ENCODE data around the gene ZNF234.
"Not testable (repeated sequence)": the region's sequence is repeated elsewhere in the genome, so short reads cannot be mapped to it uniquely, and the experiment has no call there.

ZNF234 gene

DNA sequence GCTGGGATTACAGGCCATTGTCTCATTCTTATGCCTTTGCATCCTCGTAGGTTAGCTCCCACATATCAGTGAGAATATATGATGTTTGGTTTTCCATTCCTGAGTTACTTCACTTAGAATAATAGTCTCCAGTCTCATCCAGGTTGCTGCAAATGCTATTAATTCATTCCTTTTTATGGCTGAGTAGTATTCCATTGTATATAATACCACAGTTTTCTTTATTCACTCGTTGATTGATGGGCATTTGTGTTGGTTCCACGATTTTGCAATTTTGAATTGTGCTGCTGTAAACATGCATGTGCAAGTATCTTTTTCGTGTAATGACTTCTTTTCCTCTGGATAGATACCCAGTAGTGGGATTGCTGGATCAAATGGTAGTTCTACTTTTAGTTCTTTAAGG, 20.2 kb upstream of the ZNF234 start:
- H3K4me3 ChIP-seq (ENCODE audit: insufficient read depth, low read depth, low read length); H3K9me3 ChIP-seq (ENCODE audit: control insufficient read depth, low read length); H3K27me3 ChIP-seq (ENCODE audit: control insufficient read depth, insufficient read depth, low read length, poor library complexity, severe bottlenecking); H3K4me1 ChIP-seq (ENCODE audit: control insufficient read depth, insufficient read depth, low read length); H3K36me3 ChIP-seq (ENCODE audit: control insufficient read depth, insufficient read depth, low read length); H3K27ac ChIP-seq (ENCODE audit: insufficient read depth, low read depth, low read length, poor library complexity, severe bottlenecking): not testable (repeated sequence)
- WGBS, 2 experiments: 91 to 95% methylated on average over 4 of the region's 4 CpGs

DNA sequence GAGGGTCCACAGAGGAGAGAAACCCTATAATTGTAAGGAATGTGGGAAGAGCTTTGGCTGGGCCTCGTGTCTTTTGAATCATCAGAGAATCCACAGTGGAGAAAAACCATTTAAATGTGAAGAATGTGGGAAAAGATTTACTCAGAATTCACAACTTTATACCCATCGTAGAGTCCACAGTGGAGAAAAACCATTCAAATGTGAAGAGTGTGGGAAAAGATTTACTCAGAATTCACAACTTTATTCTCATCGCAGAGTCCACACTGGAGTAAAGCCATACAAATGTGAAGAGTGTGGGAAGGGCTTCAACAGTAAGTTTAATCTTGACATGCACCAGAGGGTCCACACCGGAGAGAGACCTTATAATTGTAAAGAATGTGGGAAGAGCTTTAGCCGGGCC, 9.4 kb upstream of the ZNF234 start:
- Histone ChIP-seq H3K27me3 (ENCODE audit: control insufficient read depth, insufficient read depth, low read length, poor library complexity, severe bottlenecking) (no peaks in the 10 kb centered on the region), H3K4me1 (ENCODE audit: control insufficient read depth, insufficient read depth, low read length) (no peaks in the 10 kb centered on the region), H3K9me3 (ENCODE audit: control insufficient read depth, low read length) (no peaks in the 10 kb centered on the region), H3K4me3 (ENCODE audit: insufficient read depth, low read depth, low read length) (no peak overlapping the region), H3K36me3 (ENCODE audit: control insufficient read depth, insufficient read depth, low read length) (peaks cover 17% of the 10 kb centered on the region), H3K27ac (ENCODE audit: insufficient read depth, low read depth, low read length, poor library complexity, severe bottlenecking) (no peak overlapping the region)
- WGBS, 2 experiments: 90 to 92% methylated on average over 4 to 5 of the region's 5 CpGs

DNA sequence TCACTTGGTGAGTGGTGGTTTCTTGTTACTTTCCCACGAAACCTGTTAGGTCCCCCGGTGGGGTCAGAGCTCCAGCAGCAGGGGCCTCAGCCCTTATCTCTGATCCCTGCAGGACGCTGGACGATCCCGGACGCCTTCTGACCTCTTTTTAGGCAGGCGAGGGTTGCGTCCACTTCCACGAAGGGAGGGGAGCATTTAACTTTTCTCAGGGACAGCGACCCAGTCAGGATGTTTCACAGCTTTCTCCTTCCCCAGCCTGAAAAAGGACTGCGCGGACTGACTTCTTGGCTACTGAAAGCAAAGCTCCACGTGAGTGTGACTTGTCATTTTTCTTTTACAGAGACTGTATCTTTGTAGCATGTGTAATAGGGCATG, 692 bp downstream of the ZNF234 start:
- Histone ChIP-seq H3K4me1 (ENCODE audit: control insufficient read depth, insufficient read depth, low read length) (peaks cover 5% of the 10 kb centered on the region), H3K27ac (ENCODE audit: insufficient read depth, low read depth, low read length, poor library complexity, severe bottlenecking) (no peak overlapping the region), H3K27me3 (ENCODE audit: control insufficient read depth, insufficient read depth, low read length, poor library complexity, severe bottlenecking) (no peaks in the 10 kb centered on the region), H3K36me3 (ENCODE audit: control insufficient read depth, insufficient read depth, low read length) (peaks cover 3% of the 10 kb centered on the region), H3K4me3 (ENCODE audit: insufficient read depth, low read depth, low read length) (peak overlapping the region; percentile 89), H3K9me3 (ENCODE audit: control insufficient read depth, low read length) (no peaks in the 10 kb centered on the region)
- 6 to 11% methylated on average over 11 to 13 of the region's 13 CpGs for WGBS, 2 experiments

DNA sequence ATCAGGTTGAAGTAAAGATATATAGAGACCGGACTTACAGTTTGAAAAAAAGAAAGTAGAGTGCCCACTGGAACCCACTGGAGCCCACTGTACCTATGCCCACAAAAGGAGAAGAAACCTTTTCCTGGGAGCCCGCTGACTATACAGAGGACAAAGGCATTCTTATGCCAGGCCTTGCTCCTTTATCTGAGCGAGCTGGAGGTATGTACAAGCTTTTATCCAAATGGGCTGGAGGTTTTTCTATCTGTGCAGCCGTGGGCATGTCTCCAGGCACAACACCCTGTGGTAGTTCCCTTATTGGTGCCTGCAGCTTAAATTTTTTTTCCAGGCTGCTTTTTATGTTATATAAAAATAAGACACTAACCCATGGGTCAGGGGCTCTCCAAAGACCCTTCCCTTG, 8.4 kb downstream of the ZNF234 start:
- Histone ChIP-seq H3K4me3 (ENCODE audit: insufficient read depth, low read depth, low read length) (no peak overlapping the region), H3K4me1 (ENCODE audit: control insufficient read depth, insufficient read depth, low read length) (no peaks in the 10 kb centered on the region), H3K27me3 (ENCODE audit: control insufficient read depth, insufficient read depth, low read length, poor library complexity, severe bottlenecking) (no peaks in the 10 kb centered on the region), H3K36me3 (ENCODE audit: control insufficient read depth, insufficient read depth, low read length) (peaks cover 28% of the 10 kb centered on the region), H3K9me3 (ENCODE audit: control insufficient read depth, low read length) (no peaks in the 10 kb centered on the region), H3K27ac (ENCODE audit: insufficient read depth, low read depth, low read length, poor library complexity, severe bottlenecking) (no peak overlapping the region)
- 94 to 97% methylated on average over 4 of the region's 4 CpGs for WGBS, 2 experiments

DNA sequence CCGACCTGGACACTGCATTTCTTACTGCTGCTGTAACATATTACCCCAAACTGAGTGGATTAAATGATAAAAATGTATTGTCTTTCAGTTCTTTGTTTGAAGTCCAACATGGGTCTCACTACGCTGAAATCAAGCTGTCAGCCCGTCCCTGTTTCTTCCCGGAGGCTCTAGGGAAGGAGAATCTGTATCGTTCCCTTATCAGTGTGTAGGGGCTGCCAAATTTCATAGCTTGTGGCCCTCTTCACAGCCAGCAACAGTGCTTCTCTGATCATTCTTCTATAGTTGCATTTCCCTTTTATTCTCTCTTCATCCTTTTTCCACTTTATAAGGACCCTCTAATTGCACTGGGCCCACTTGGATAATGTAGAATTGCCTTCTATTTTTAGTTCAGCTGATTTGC, 10.1 kb downstream of the ZNF234 start:
- H3K4me1 ChIP-seq (ENCODE audit: control insufficient read depth, insufficient read depth, low read length): no peaks in the 10 kb centered on the region
- WGBS, 2 experiments: 93 to 95% methylated on average over 5 of the region's 5 CpGs
- H3K27ac ChIP-seq (ENCODE audit: insufficient read depth, low read depth, low read length, poor library complexity, severe bottlenecking): no peak overlapping the region
- no peaks in the 10 kb centered on the region for H3K27me3 ChIP-seq (ENCODE audit: control insufficient read depth, insufficient read depth, low read length, poor library complexity, severe bottlenecking)
- peaks cover 2% of the 10 kb centered on the region for H3K9me3 ChIP-seq (ENCODE audit: control insufficient read depth, low read length)
- peaks cover 32% of the 10 kb centered on the region for H3K36me3 ChIP-seq (ENCODE audit: control insufficient read depth, insufficient read depth, low read length)
- no peak overlapping the region for H3K4me3 ChIP-seq (ENCODE audit: insufficient read depth, low read depth, low read length)

DNA sequence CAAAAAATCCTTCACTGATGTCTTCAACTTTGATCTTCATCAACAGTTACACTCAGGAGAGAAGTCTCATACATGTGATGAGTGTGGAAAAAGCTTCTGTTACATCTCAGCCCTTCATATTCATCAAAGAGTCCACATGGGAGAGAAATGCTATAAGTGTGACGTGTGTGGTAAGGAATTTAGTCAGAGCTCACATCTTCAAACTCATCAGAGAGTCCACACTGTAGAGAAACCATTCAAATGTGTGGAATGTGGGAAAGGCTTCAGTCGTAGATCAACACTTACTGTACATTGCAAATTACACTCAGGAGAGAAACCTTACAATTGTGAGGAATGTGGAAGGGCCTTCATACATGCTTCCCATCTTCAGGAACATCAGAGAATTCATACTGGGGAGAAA, 15.1 kb downstream of the ZNF234 start:
- Histone ChIP-seq H3K27me3 (ENCODE audit: control insufficient read depth, insufficient read depth, low read length, poor library complexity, severe bottlenecking) (no peaks in the 10 kb centered on the region), H3K36me3 (ENCODE audit: control insufficient read depth, insufficient read depth, low read length) (peaks cover 38% of the 10 kb centered on the region), H3K9me3 (ENCODE audit: control insufficient read depth, low read length) (peaks cover 9% of the 10 kb centered on the region), H3K4me1 (ENCODE audit: control insufficient read depth, insufficient read depth, low read length) (no peaks in the 10 kb centered on the region), H3K27ac (ENCODE audit: insufficient read depth, low read depth, low read length, poor library complexity, severe bottlenecking) (no peak overlapping the region), H3K4me3 (ENCODE audit: insufficient read depth, low read depth, low read length) (no peak overlapping the region)
- WGBS, 2 experiments: 76 to 80% methylated on average over 1 to 2 of the region's 2 CpGs

DNA sequence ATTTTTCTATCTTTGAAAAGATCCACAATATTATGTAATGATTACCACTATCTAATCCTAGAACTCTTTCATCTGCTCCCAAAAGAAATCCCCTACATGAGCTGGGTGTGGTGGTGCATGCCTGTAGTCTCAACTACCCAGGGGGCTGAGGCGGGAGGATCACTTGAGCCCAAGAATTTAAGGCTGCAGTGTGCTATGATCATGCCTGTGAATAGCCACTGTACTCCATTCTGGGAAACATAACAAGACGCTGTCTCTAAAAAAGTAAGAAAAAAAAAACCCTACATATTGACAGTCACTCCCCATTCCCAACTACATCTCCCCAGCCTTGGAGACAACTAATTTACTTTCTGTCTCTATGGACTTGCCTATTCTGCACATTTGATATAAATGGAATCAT, 22.4 kb downstream of the ZNF234 start:
- Histone ChIP-seq H3K4me3 (ENCODE audit: insufficient read depth, low read depth, low read length) (no peak overlapping the region), H3K4me1 (ENCODE audit: control insufficient read depth, insufficient read depth, low read length) (peaks cover 8% of the 10 kb centered on the region), H3K27me3 (ENCODE audit: control insufficient read depth, insufficient read depth, low read length, poor library complexity, severe bottlenecking) (no peaks in the 10 kb centered on the region), H3K36me3 (ENCODE audit: control insufficient read depth, insufficient read depth, low read length) (peaks cover 5% of the 10 kb centered on the region), H3K9me3 (ENCODE audit: control insufficient read depth, low read length) (no peaks in the 10 kb centered on the region), H3K27ac (ENCODE audit: insufficient read depth, low read depth, low read length, poor library complexity, severe bottlenecking) (no peak overlapping the region)
- WGBS, 2 experiments: 91 to 94% methylated on average over 2 of the region's 2 CpGs

DNA sequence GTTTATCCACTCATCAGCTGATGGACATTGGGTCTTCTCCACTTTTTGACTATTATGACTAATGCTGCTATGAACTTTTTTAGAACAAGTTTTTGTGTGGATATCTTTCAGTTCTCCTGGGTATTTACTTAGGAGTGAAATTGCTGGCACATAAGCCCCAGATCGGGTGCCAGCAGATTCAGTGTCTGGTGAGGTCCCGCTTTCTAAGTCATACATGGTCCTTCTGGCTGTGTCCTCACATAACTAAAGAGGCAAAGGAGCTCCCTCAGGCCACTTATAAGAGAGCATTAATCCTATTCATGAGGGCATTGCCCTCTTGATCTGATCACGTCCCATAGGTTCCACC, 22.9 kb downstream of the ZNF234 start:
- Histone ChIP-seq H3K27me3 (ENCODE audit: control insufficient read depth, insufficient read depth, low read length, poor library complexity, severe bottlenecking) (no peaks in the 10 kb centered on the region), H3K27ac (ENCODE audit: insufficient read depth, low read depth, low read length, poor library complexity, severe bottlenecking) (no peak overlapping the region), H3K4me3 (ENCODE audit: insufficient read depth, low read depth, low read length) (peak overlapping the region; percentile 75), H3K36me3 (ENCODE audit: control insufficient read depth, insufficient read depth, low read length) (peaks cover 6% of the 10 kb centered on the region), H3K9me3 (ENCODE audit: control insufficient read depth, low read length) (no peaks in the 10 kb centered on the region), H3K4me1 (ENCODE audit: control insufficient read depth, insufficient read depth, low read length) (peaks cover 8% of the 10 kb centered on the region)
- 83 to 91% methylated on average over 2 to 3 of the region's 3 CpGs for WGBS, 2 experiments

DNA sequence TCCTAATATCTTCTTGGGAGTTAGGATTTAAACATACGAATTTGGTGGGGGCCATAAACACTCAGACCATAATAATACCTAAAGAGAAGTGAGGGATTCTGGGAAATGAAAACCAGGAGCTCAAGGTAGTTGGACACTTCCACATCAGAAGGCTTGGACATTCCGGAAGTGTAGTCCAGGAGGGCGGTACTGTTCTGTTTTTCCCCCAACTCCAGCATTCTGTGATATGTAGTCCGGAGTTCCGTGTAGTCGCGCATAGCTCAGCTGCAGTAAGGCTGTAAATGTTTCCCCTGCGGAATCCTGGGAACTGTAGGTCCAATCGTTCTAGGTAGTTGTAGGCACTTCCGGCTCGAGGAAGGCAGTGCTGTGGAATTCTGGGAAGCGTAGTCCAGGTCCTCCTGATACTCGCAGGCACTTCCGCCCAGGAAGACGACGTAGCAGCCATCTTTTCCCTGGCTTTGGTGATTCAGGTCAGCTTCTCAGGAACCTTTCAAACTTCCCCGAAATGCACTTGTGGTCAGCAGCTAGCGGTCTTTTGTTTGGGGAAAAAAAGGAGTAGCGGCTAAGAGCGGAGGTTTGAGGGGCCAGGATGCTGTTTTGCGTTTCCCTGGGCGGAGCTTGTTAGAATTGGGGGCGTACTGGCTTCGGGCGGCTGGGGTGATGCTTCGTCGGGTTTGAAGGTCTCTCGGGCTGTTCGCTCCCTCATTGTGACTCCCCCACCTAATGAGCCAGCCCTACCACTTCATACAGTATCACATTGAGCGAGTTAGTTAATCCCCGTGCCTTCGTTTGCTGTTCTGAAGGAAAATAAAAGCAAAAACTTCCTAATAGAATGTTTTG, 23.5 kb downstream of the ZNF234 start, which contains the start of gene ZNF226:
Gene ZNF226 (plus strand): TSS at position 428 of the 840 bp plus-strand sequence. CDS start 4,981 bp downstream, outside the sequence.
- peak within 1 kb of the TSS; percentile 75 for H3K4me3 ChIP-seq (ENCODE audit: insufficient read depth, low read depth, low read length)
- WGBS, 2 experiments: 1 to 2% methylated on average over 29 to 30 of the region's 32 CpGs
- H3K4me1 ChIP-seq (ENCODE audit: control insufficient read depth, insufficient read depth, low read length): peaks cover 8% of the 10 kb centered on the region
- H3K27ac ChIP-seq (ENCODE audit: insufficient read depth, low read depth, low read length, poor library complexity, severe bottlenecking): peak within 1 kb of the TSS; percentile 68
- no peaks in the 10 kb centered on the region for H3K9me3 ChIP-seq (ENCODE audit: control insufficient read depth, low read length)
- H3K27me3 ChIP-seq (ENCODE audit: control insufficient read depth, insufficient read depth, low read length, poor library complexity, severe bottlenecking): no peaks in the 10 kb centered on the region
- H3K36me3 ChIP-seq (ENCODE audit: control insufficient read depth, insufficient read depth, low read length): peaks cover 11% of the 10 kb centered on the region

DNA sequence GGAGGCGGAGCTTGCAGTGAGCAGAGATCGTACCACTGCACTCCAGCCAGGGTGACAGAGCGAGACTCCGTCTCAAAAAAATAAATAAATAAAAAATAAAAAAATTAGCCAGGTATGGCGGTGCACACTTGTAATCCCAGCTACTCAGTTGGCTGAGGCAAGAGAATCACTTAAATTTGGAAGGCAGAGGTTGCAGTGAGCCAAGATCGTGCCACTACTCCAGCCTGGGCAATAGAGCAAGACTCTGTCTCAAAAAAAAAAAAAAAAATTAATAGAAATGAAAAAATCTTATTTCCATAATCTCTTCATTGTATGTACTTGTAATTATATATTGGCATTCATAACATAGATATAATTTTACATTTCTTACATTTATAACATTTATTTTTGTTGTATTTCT, 29.3 kb downstream of the ZNF234 start:
- not testable (repeated sequence) for H3K9me3 ChIP-seq (ENCODE audit: control insufficient read depth, low read length); H3K4me3 ChIP-seq (ENCODE audit: insufficient read depth, low read depth, low read length); H3K27ac ChIP-seq (ENCODE audit: insufficient read depth, low read depth, low read length, poor library complexity, severe bottlenecking); H3K27me3 ChIP-seq (ENCODE audit: control insufficient read depth, insufficient read depth, low read length, poor library complexity, severe bottlenecking); H3K4me1 ChIP-seq (ENCODE audit: control insufficient read depth, insufficient read depth, low read length)
- peaks cover 60% of the 10 kb centered on the region for H3K36me3 ChIP-seq (ENCODE audit: control insufficient read depth, insufficient read depth, low read length)
- 93 to 98% methylated on average over 4 to 6 of the region's 6 CpGs for WGBS, 2 experiments
